Dermis blood vessel endothelial cell (primary cell): Measurements from ENCODE around the gene ANKRD18B. TPM values are rescaled to one million over a fixed set of nuclear protein-coding genes. Genes with fewer than 3 reads are reported as not detected.
"Not testable (repeated sequence)": the region's sequence is repeated elsewhere in the genome, so short reads cannot be mapped to it uniquely, and the experiment has no call there.

Experiments
- DNase-seq: peaks from one replicate; pipeline ENCODE4 v3.0.0; 2010
- total RNA-seq: library from RNA; depleted of rRNA; stranded (reverse); fragments of >200 nt; gene quantifications from 2 replicates; pipeline ENCODE4 v1.2.3, GENCODE V29; 2014

ANKRD18B gene
- total RNA-seq, 1 donor from 2014 or later, result under 0.01 TPM

DNA sequence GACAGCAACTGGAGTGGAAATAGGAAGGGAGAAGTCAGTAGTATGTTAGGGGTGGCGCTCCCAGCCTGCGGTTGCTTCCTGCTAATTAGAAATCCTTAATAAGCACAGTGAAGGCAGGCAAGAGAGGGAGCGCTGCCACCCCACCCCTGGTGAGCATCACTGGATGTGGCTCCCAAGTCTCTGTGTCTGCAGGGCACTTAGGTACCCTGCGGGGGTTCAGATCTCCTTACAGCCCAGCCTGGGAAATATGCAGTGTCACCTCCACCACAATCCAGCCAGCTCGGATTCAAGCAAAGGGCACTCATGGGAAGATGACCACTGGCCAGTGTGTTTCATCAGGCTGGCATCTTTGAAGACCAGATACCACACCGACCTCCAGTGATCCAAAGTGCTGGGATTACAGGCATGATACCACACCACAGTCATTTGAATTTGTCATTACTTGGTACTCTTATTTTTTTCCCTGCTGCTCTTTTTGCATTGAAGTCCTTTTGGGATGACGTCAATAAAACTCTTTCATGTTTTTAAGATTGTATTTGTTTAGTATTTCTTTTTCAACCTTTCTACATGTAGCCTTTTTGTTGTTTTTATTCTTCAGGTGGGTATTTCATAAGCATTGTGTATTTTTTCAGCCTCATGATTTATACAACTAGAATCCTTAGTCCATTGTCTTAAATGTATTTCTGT, 90.1 kb downstream of the ANKRD18B start:
- DNase-seq, result no peak

DNA sequence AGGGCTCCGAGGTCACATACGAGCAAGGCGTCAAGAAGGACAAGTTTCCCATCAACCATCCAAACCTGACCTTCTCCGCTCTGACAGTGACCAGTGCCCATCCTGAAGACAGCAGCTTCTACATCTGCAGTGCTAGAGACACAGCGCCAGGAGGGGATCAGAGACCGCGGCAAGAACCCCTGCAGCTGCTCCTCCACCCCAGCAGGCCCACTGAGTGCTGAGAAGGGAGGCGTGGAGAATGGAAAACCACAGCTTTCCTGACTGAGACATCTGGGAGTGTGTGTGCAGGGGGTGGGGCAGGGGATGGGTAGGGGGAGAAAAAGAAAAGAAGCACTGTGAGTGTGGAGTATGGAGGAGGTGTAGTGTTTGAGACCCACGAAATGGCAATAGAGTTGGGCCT, 94.3 kb downstream of the ANKRD18B start:
- not testable (repeated sequence) for DNase-seq

DNA sequence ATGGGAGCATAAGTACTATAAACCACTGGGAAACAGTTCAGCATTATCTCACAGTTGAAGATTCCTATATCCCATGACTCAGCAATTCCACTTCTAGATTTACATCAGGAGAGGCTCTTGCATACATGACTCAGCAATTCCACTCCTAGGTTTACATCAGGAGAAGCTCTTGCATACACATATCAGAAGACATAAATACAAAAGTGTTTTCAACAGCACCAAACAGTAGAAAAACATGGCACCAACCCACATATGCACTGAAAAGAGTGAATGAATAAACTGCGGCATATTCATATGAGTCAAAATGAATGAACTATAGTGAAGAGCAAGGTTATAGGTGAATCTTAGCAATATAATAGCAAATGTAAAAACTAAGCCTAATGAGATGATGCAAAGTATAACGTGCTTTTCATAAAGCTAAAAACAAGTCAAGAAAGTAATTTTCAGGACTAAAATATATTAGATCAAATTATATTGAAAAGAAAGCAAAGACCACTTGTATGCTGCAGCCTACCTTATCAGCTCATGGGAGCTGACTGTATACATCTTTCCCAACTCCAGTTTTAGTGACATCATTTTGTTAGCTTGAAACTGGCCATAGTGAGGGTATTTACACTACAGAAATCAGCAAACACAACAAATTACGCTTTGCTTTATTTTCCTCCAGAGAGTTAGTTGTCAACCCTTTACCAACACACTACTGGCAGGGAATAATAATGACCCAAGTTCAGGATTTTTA, 95.8 kb downstream of the ANKRD18B start:
- peak; percentile 53 for DNase-seq

DNA sequence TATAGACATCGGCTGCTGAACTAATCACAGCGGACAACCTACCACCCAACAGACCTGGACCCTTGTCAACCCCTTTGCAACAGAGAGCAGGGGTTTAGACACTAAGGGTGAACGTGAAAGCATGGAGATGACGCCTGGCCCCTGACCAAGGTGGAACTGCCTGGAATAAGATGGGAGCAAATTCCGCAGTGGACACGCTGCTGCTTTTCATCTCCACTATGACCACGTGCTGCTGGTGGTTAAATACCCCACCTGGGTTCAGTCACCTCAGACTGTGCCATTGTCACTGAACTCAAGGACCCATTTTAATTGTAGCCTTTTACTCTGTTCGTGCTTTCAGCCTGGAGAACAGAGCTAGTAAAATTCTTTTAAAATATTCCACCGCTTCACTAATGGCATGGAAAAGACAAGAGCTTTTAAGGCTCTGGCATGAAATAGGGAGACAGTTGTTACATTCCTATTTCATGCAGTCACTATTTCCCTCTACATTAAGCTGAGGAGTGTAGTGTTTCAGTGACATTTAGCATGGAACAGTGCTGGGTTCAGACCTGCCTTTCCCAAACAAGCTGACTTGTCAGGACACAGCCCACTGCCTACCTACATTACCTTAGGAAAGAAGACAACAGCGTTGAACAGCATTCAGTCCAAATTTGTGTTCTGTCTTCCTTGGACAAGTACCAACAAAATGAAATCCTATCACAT, 96.8 kb downstream of the ANKRD18B start:
- no peak for DNase-seq

Other genes with a start within 250 kb of the ANKRD18B start
- gene NFX1, start 233.7 kb upstream of the ANKRD18B start, total RNA-seq, result 14.5 and 17.7 TPM in 2 replicates
- gene AQP7, start 121.7 kb upstream of the ANKRD18B start, total RNA-seq, result not detected in 2 replicates
- under 0.01 and 0.51 TPM in 2 replicates for gene AQP3, start 76.7 kb upstream of the ANKRD18B start, total RNA-seq
- 15.5 and 30.2 TPM in 2 replicates for gene NOL6, start 50.3 kb upstream of the ANKRD18B start, total RNA-seq